PC-3 (cell line): ENCODE data around the gene F2RL1.

Source experiments
- CTCF ChIP-seq: fragments of 300-600 bp; sonication (generic); conservative IDR thresholded peaks from 2 replicates; pipeline ENCODE4 v1.5.1; 2017; ENCODE audit warnings: antibody characterized with exemption, low read depth, mild to moderate bottlenecking, low read length
- EZH2 ChIP-seq: fragments of 300-600 bp; sonication (generic); IDR thresholded peaks from one replicate; pipeline ENCODE4 v1.6.1; 2017; ENCODE audit warnings: antibody characterized with exemption, mild to moderate bottlenecking, low read length; ENCODE audit not compliant: unreplicated experiment

- no peak for TF ChIP-seq CTCF
- TF ChIP-seq EZH2, result no peak
These were observed 22.5 kb downstream of the F2RL1 start for GRCh38 chr5:76841361-76841760.
